Measurements from ENCODE around the gene PAGE5. TPM values are rescaled to one million over a fixed set of nuclear protein-coding genes. Genes with fewer than 3 reads are reported as not detected.

PAGE5 gene
- total RNA-seq, 1 donor from 2014 or later: not detected

- no peaks in the 10 kb centered on the region for H3K4me1 ChIP-seq
- no peak overlapping the region for H3K4me3 ChIP-seq
- H3K27me3 ChIP-seq (ENCODE audit: low read depth): no peaks in the 10 kb centered on the region
- intact Hi-C loops (cut with micrococcal nuclease): no loop called here
- H3K9me3 ChIP-seq (replicated peaks): no peaks in the 10 kb centered on the region
- no peaks in the 10 kb centered on the region for H3K36me3 ChIP-seq
- TF ChIP-seq CTCF (IDR thresholded peaks at IDR 0.05; ENCODE audit: borderline replicate concordance): no peak
- DNase-seq: no peak
- H3K27ac ChIP-seq (replicated peaks): no peak overlapping the region
These were observed 9.0 kb upstream of the PAGE5 start for GRCh38 chrX:55210931-55211677.

- Histone ChIP-seq H3K36me3 (no peaks in the 10 kb centered on the region), H3K4me3 (no peak overlapping the region), H3K9me3 (replicated peaks) (no peaks in the 10 kb centered on the region), H3K27me3 (ENCODE audit: low read depth) (no peaks in the 10 kb centered on the region), H3K27ac (replicated peaks) (no peak overlapping the region), H3K4me1 (no peaks in the 10 kb centered on the region)
- DNase-seq: no peak
- intact Hi-C loops (cut with micrococcal nuclease): no loop called here
- no peak for TF ChIP-seq CTCF (IDR thresholded peaks at IDR 0.05; ENCODE audit: borderline replicate concordance)
These were observed 6.8 kb upstream of the PAGE5 start for GRCh38 chrX:55213381-55213780.

DNA sequence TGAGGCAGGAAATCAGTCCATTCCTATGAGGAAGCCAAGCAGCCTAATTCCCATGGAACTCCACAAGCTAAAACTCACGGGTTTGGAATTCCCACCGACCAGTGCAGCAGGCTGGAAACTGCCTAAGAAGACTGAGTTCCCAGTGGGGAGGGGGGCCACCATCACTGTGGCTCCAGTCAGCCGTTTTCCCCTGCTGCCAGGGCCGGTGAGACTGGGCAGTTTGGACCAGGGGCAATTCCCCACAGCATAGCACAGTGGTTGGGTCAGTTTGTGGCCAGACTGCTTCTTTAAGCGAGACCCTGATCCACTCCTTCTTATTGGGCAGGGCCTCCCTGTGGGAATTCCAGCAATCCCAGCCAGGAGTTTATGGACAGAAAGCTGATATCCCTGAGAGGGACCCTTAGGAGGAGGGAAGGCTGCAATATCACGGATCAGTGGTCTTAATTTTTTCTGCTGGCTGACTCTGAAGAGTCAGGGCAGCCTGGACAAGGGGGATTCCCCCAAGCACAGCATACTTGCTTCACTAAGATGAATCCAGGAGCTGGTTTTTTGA, 20.7 kb downstream of the PAGE5 start:
- DNase-seq: no peak
- no peaks in the 10 kb centered on the region for H3K4me1 ChIP-seq
- no peaks in the 10 kb centered on the region for H3K36me3 ChIP-seq
- intact Hi-C loops (cut with micrococcal nuclease): no loop called here
- H3K27ac ChIP-seq (replicated peaks): no peak overlapping the region
- H3K4me3 ChIP-seq: no peak overlapping the region
- H3K9me3 ChIP-seq (replicated peaks): peaks cover 8% of the 10 kb centered on the region
- no peak for TF ChIP-seq CTCF (IDR thresholded peaks at IDR 0.05; ENCODE audit: borderline replicate concordance)
- no peaks in the 10 kb centered on the region for H3K27me3 ChIP-seq (ENCODE audit: low read depth)

GRCh38 chrX:55253528-55253927, 33.4 kb downstream of the PAGE5 start:
- Histone ChIP-seq H3K4me1 (no peaks in the 10 kb centered on the region), H3K27me3 (ENCODE audit: low read depth) (no peaks in the 10 kb centered on the region), H3K27ac (replicated peaks) (no peak overlapping the region), H3K4me3 (no peak overlapping the region), H3K36me3 (no peaks in the 10 kb centered on the region), H3K9me3 (replicated peaks) (no peaks in the 10 kb centered on the region)
- TF ChIP-seq CTCF (IDR thresholded peaks at IDR 0.05; ENCODE audit: borderline replicate concordance): no peak
- no peak for DNase-seq
- intact Hi-C loops (cut with micrococcal nuclease): no loop called here

DNA sequence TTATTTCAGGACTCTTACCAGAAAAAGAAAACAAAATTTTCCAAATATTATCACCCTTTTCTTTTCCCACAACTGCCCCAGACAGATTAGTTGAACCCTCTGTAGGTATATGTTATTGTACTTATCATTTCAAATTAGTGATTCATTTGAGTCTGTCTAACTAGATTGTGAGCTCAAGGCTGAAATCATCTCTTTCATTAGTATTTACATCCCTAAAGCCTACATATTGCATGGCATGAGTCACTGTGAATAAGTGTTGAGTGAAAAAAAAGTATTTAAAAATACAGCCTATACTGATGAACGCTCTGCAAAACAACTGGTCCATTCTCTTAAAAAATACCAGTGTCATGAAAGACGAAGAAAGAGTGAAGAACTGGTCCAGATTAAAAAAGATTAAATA, 40.7 kb downstream of the PAGE5 start:
- intact Hi-C loops (cut with micrococcal nuclease): no loop called here
- Histone ChIP-seq H3K36me3 (no peaks in the 10 kb centered on the region), H3K4me3 (no peak overlapping the region), H3K27me3 (ENCODE audit: low read depth) (no peaks in the 10 kb centered on the region), H3K27ac (replicated peaks) (no peak overlapping the region), H3K4me1 (no peaks in the 10 kb centered on the region), H3K9me3 (replicated peaks) (no peaks in the 10 kb centered on the region)
- no peak for TF ChIP-seq CTCF (IDR thresholded peaks at IDR 0.05; ENCODE audit: borderline replicate concordance)
- no peak for DNase-seq
